ENCODE measurements around the gene SREK1IP1.

DNA sequence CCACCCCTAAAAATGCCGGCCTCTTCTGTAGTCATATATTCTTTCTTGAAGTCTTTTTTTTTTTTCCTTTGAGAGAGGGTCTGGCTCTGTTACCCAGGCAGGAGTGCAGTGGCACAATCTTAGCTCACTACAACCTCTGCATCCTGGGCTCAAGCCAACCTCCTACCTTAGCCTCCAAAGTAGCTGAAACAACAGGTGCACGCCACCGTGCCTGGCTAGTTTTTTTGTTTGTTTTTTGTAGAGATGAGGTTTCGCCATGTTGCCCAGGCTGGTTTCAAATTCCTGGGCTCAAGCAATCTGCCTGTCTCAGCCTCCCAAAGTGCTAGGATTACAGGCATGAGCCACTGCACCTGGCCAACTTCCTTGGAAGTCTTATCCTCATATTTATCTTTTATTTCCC lies 19.1 kb downstream of the SREK1IP1 start:
- TF ChIP-seq EZH2 (IDR thresholded peaks at IDR 0.05; ENCODE audit: low read length, unreplicated experiment) (no peak), CTCF (conservative IDR thresholded peaks at IDR 0.05; ENCODE audit: low read depth, low read length) (no peak), EZH2phosphoT487 (IDR thresholded peaks at IDR 0.05; ENCODE audit: borderline replicate concordance, low read length) (no peak)
